ENCODE data around the gene NECTIN4.
"Not testable (repeated sequence)": the region's sequence is repeated elsewhere in the genome, so short reads cannot be mapped to it uniquely, and the experiment has no call there.

The NECTIN4 gene

DNA sequence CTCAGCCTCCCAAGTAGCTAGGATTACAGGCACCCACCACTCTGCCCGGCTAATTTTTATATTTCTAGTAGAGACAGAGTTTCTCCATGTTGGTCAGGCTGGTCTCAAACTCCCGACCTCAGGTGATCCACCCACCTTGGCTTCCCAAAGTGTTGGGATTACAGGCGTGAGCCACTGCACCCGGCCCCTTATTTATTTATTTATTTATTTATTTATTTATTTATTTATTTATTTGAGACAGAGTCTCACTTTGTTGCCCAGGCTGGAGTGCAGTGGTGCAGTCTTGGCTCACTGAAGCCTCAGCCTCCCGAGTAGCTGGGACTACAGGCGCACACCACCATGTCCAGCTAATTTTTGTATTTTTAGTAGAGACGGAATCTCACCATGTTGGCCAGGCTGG lies 23.7 kb downstream of the NECTIN4 start:
- intact Hi-C loops (cut with DNase I); DNase-seq: not testable (repeated sequence)

DNA sequence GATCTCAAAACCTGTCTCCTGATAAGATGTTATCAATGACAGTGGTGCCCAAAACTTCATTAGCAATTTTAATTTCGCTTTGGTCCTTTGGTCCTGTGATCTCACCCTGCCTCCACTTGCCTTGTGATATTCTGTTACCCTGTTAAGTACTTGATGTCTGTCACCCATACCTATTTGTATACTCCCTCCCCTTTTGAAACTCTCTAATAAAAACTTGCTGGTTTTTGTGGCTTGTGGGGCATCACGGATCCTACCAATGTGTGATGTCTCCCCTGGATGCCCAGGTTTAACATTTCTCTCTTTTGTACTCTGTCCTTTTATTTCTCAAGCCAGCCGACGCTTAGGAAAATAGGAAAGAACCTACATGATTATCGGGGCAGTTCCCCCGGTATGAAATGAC lies 25.4 kb downstream of the NECTIN4 start:
- intact Hi-C loops (cut with DNase I); DNase-seq: not testable (repeated sequence)

DNA sequence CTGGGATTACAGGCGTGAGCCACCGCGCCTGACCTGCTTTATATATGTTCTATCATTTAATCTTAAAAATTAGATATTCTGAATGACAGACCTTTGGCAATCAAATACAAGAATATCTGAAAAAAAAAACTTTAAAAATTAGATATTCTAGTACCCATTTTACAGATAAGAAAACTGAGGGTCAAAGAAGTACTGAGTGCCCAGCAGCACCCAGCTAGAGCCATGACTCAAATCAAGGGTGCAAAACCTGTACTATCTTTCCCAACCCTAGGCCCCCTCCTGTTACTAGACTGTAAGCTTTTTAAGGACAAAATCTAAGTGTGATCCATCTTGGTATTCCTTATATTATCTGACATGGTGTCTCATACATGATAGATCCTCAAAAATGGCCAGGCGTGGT lies 27.9 kb downstream of the NECTIN4 start:
- no peak for DNase-seq
- intact Hi-C loops (cut with DNase I) = no loop called here

DNA sequence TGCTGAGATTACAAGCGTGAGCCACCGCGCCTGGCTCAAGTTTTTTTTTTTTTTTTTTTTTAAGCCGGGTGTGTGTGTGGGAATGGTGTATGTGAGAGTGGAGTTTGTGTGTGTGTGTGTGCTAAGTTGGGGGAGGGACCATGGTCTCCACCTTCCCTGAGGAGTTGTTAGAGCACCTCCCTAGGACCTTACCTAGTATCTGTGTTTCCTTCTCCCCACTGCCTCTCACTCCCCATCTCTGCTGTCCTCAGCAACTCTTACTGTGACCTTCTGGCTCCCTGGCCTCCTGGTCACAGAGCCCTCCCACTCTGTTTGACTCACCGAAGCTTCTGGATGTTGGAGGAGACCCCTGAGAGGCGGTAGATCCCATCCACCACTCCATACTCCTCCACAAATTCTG lies 30.1 kb downstream of the NECTIN4 start:
- intact Hi-C loops (cut with DNase I) = no loop called here
- DNase-seq = peak in 1 of 10 donors; percentile 10

DNA sequence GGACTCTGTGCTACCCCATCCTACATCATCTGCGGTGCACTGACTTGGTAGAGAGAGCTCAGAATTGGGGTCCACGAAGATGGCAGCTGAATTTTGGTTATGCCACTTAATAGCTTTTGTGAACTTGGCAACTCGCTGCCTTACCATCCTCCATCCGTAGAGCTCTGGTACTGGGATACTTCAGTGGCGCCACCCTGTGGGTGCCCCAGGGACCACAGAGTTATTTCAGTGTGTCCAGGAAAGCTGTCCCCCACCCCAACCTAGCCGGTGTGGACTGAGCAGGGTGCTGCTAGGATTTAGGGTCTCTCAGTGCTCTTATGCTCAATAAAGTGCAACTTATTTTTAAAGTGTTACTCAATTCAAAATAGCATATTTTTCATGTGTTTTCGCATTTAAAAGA lies 34.6 kb downstream of the NECTIN4 start:
- DNase-seq = peak in 1 of 10 donors; percentile 36
- intact Hi-C loops (cut with DNase I) = no loop called here

DNA sequence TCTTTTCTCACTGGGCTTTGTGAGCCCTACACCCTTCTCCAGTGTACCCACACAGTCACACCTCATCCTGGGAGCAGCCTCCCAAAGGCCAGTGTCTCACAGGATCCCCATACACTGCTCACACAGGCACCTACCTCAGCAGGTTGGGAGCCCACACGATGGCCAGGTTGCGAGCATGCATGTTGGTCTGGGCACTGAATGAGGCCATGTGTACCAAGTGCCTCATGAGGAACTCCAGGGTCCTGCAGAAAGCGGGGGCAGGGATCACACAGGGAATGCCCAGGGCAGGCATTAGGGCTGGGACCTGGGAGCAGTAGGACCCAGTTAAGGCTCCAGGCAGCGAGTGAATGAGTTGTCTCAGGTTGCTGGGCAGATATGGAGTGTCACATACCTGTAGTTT lies 35.1 kb downstream of the NECTIN4 start:
- DNase-seq = peak in 1 of 10 donors; percentile 49
- intact Hi-C loops (cut with DNase I) = no loop called here

DNA sequence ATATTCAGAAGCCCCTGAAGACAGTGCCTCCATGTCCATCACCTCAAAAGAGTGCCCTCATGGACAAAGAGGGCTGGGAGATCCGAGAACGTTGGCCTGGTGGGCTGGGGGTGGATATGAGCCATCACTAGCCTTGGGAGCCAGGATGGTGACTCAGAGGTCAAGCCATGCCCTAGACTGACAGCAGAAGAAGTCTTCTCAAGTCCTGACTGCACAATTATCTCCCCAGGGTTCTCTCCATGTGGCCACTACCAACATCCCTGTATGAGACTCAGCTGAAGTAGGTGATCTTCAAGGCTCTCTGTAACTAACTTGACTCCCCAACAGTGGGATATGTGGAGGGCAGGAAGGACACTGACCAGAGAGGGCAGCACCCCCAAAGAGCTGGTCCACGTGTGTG lies 36.5 kb downstream of the NECTIN4 start:
- peak in 1 of 10 donors; percentile 14 for DNase-seq
- intact Hi-C loops (cut with DNase I) = no loop called here

DNA sequence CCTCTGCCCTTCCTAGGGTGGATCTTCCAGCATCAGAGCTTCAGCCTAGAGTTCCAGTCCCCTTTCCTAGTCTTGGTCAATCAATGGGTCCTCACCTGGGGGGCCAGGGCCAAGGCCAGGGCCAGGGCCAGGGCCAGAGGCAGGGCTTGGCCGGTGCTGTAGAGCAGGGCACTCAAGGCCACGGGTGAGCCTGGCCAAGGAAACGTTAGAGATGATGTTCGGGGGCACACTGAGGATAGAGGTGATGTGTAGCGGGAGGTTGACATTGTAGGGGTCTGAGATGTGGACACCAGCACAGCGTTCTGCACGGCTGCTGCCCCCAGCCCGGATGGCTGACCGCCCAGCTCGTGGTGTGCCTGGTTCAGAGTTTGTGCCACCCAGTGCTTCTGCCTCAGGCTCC lies 38.1 kb downstream of the NECTIN4 start:
- peak in 1 of 10 donors; percentile 56 for DNase-seq
- intact Hi-C loops (cut with DNase I) = no loop called here

DNA sequence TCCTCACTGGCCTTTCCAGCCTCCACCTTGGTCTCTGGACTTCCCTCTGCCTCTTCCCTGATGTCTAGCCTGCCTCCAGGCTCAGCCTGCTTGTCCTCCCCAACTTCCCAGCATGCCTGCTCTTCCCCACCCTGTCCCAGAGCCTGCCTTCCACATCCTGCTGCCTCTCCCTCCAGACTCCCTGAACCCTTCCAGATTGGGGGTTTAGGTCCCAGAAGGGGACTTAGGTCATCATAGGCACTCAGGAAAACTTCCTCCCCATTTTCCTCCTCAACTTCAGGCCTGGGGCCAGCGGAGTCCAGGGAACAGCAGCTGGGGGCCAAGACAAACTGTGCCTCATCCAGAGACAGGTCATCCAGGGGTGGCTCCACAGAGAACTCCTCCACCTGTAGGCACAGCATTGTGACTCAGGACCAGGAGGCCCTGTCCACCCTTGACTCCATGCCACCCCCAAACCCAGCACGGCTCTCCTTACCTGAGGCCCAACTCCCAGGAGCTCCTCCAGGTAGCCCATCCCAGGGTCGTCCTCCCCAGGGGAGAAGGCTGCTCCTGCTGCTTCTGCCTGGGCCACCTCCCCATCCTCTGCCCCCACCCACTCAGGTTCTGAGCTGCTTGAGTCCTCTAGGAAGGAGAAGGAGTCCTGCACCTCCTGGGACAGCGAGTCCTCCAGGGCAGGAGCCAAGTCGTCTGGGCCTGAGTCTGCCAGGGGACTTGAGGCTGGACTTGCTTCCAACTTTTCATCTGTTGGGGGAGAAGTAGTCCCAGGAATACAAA lies 40.2 kb downstream of the NECTIN4 start:
- intact Hi-C loops (cut with DNase I) = loop anchor here (5.0 kb wide), 3 partner anchors 48 to 83 kb away; partner anchors contain the start of genes DEDD, KLHDC9, NIT1 and PFDN2

DNA sequence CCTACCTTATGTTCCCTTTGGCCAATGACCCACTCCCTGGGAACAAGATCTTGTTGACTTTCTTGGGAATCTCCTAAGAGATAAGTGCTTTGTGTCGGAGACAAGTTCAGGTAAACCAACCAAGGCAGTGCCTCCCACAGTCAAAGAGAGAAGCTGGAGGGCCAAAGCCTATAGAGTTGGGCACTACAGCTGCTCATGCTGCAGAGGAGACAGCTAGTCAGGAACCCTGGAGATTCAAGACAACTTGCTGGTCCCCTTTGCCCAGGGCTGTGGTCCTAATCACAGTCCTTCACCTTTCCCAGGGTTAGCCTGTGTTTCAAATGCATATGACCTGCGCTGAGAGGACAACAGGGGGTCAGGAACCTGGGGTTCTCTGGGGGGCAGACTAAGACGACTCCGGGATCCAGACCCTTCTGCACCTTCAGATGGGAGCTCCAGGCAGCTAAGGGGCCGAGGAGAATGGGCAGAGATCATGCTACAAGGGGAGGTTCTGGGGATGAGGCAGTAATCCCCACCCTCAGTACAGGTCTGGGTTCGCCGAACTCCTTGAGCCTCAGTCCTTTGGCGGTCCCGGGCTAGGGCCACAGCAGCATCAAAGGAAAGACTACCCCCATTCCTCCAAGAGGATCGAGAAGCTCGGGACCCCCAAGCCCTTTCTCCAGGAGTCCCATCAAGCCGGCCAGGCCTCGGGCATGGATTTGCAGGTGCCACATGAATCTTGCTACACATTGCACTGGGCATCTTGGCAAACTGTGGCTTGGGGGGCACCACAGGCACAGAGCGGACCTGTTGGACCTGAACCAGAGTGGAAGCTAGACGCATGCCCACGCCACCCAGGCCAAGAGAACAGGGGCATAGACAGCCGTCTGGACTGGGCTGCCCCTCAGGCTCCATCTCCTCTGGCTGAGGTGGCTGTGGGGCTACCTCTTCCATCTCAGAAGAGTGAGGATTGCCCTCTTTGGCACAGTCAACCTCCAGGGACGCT lies 41.6 kb downstream of the NECTIN4 start:
- peak in 2 of 10 donors; percentile 64 to 79 for DNase-seq
- intact Hi-C loops (cut with DNase I) = loop anchor here (5.0 kb wide), 3 partner anchors 50 to 85 kb away; partner anchors contain the start of genes DEDD, KLHDC9, NIT1 and PFDN2

More for the DNA sequence above, 40.2 kb downstream of the NECTIN4 start:
- peak in 2 of 10 donors; percentile 48 to 63 for DNase-seq

DNA sequence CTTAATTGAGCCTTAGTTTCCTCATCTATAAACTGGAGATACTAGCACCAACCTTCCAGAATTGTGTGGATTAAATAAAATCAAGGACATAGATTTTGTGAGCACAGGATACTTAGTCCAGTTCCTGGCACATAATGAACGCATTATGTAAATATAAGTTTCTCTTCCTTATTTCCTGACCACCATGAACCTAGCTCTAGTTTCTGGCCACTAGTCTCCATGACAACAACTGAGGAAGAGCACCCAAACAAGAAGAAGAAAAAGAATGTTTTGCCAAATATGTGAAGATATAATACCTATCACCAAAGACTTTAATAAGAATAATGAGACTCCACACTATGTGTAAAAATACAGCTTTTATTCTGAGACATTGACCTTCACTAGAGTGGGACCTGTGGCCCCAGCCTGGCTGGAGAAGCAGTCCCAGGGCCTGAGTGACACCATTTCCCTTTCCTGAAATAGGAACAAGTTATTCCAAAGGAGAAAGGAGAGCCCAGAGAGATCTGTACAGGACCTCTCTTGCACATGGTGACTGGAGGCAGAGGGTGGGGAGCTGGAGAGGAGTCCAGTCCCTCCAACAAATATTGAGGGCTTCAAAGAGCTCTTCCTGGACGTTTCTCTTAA lies 42.6 kb downstream of the NECTIN4 start:
- intact Hi-C loops (cut with DNase I) = loop anchor here (5.0 kb wide), 3 partner anchors 51 to 86 kb away; partner anchors contain the start of genes DEDD, KLHDC9, NIT1 and PFDN2

DNA sequence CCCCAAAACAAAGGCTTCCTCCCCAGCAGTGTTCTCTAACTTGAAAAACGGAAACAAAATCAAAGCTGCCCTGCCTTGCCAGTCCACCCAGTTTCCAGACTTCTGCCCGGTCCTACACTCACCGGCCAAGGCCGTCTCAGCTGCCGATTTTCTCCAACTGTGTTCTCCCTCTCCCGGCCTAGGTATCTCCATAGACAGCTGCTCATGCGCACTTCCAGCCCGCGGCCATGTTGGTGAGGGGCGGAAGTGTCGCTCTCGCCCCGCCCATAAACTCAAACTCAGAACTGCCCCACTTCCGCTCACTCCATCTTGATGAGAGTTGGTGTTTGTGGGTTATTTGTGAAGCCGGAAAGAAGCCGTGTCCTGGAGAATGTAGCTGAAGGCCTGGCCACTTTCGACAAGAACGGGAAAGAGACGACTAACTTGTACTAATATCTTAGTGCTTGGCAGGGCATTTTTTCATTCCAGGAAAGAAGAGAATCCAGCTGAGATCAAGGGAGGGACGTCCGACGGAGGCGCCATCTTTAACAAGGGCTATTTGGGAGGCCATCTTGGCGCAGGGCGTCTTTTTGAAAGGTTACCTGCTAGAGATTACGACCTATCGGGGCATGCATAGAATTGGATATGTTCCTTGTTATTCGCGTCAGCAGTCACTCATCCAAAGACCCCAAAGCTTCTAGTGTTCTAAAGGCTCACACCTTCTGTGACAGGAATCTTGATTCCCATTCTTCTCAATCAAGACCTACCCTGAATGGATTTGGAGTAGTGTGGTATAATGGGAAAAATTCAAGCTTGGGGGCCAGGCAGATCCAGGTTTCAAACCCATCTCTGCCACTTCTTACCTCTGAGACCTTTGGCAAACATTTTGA lies 43.4 kb downstream of the NECTIN4 start, which contains the start of gene USF1:
USF1 (minus strand) TSS at position 242 of the 869 bp plus-strand sequence. CDS start 2,702 bp downstream, outside the sequence.
- intact Hi-C loops (cut with DNase I) = loop anchor here (5.0 kb wide), 3 partner anchors 51 to 86 kb away; partner anchors contain the start of genes DEDD, KLHDC9, NIT1 and PFDN2
- DNase-seq = peak; percentile 88 to 99 (median 91)

More for the DNA sequence above, 42.6 kb downstream of the NECTIN4 start:
- DNase-seq = peak in 2 of 10 donors; percentile 17 to 27

DNA sequence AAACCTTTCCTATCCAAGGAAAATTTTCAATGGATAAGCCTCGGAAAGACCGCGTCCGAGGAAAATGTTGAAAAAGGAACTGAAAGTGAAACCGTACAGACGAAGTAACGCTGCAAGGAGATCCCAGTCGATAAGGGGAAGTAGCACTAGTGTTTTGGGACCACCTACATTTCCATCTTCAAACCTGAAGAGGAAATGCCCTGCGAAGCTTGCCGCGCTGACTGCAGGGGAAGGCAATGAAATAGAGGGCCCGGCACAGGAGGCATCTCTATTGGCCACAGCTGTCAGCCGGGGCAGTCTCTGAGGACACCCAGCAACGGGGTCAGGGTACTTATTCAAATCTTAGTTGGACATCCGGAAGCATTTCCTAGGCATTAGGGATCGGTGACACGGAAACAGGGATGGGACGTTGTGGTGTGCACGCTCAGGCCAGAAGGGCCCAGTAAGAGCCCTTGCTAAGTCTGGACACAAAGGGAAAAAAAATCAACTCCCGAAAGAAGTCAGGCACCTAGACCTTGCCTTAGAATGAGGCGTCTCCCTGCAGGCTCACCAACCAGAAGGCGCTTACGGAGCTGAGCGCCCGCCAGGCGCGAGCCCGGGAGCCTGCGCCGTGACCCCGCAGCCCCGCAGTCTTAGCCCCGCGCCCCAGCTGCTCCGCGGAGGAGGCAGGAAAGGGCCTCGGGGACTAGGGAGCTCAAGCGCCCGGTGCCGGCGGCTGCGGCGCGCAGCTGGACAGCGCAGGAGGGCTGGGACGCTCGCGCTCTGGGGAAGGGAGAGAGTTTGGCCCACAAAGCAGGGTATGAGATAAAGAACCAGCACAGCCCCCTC lies 44.2 kb downstream of the NECTIN4 start:
- peak; percentile 34 to 91 (median 54) for DNase-seq
- intact Hi-C loops (cut with DNase I) = loop anchor here (5.0 kb wide), 3 partner anchors 52 to 87 kb away; partner anchors contain the start of genes DEDD, KLHDC9, NIT1 and PFDN2

DNA sequence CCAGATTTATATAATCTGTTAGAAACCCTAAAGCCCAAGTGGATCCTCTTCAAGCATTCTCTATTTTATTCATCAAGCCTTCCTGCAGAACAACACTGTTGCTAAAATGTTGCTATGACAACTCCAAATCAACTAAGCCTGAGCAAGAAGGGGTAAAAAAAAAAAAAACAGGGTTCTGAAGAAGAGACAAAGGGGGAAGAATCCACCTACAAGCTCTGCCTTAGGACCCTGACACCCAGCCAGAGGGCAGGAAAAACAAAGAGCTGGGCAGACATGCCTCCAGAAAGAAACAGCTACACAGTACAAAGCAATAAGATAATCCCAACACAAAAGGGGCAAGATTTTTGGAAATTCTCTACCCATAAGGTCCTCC lies 44.8 kb downstream of the NECTIN4 start:
- peak in 1 of 10 donors; percentile 20 for DNase-seq
- intact Hi-C loops (cut with DNase I) = no loop called here

DNA sequence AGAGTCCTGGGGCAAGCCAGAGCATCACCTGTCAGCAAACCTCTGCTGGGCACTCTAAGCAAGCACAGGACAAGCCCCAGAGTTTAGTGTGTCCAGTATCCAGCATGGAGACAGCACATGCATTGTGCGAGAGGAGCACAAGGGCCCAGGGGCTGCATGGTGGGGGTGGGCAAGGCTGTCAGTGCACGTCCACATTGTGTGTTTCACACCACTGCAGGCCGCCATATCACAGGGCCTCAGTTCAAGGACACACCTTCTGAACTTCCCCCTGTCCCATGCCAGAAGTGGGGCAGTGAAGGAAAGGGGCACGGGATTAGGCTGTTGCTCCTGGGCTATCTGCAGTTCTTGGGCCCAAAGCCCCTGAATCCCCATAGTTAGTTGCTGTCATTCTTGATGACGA lies 49.8 kb downstream of the NECTIN4 start:
- intact Hi-C loops (cut with DNase I) = no loop called here
- DNase-seq = no peak

DNA sequence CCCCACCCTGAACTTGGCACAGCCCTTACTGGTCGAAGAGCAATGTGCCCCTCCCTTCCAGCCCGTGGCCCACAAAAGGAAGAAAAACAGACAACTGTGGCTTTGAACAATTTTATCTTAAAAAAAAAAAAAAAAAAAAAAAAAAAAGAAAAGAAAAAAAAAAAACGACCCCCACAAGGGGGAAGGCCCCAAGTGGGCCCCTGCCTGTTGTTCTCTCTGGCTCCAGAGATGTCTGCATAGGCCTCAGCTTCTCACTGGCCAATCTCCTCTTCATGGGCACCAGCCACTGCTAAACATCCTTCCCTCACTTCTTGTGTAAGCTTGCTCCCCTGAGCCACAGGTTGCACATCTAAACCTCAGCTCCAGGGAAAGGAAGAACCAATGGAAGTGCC lies 50.2 kb downstream of the NECTIN4 start:
- no peak for DNase-seq

DNA sequence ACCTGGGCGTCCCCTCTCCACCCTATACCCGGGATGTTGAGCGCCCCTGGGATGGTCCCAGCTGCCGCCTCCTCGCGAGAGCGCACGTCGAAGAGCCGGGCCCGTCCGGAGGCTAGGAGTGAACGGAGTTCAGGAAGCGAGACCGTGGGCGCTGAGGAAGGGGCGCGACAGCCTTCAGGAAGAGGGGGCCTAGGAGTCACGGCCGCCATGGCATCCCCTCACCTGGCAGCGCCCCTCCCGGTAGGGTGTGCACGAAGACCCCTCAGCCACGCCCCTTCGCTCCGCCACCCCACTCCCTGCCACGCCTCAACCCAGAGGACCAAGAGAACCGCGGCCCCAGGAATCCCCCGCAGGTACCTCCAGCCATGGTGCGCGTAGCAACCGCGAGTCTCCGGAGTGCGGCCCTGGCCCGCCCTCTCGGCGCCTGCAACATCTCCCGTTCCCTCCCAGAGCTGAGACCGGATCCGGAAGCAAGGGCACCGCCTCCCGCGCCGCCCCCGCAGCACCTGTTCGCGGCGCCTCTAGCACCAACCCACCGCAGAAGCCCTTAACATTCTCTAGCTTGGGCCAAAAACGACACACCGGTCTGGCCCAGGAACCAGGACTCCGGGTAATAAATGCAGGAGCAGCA lies 50.7 kb downstream of the NECTIN4 start, which contains the start of gene TSTD1:
TSTD1 (minus strand) TSS at position 442 of the 631 bp plus-strand sequence; CDS start at position 367, 75 bp downstream.
- peak; percentile 20 to 95 (median 66) for DNase-seq
- intact Hi-C loops (cut with DNase I) = no loop called here

More for the DNA sequence above, 50.2 kb downstream of the NECTIN4 start:
- intact Hi-C loops (cut with DNase I) = no loop called here
